NB4 (cell line): ENCODE data around the gene TOMM5.

Experiments
- CTCF ChIP-seq: IDR thresholded peaks from one replicate; pipeline ENCODE4 v1.5.1; 2012; ENCODE audit warnings: low read depth, low read length
- POLR2A ChIP-seq: IDR thresholded peaks from 2 replicates; pipeline ENCODE4 v1.6.1; 2011; ENCODE audit warnings: mild to moderate bottlenecking; ENCODE audit not compliant: insufficient read length; ENCODE audit errors: extremely low read depth

GRCh38 chr9:37593883-37594448 lies 1.6 kb upstream of the TOMM5 start:
- TF ChIP-seq CTCF, result no peak
- no peak for TF ChIP-seq POLR2A
